ENCODE measurements around the gene CCS. TPM values are rescaled to one million over a fixed set of nuclear protein-coding genes. Genes with fewer than 3 reads are reported as not detected.

CCS gene
- total and polyA plus RNA-seq, 9 of the 15 experiments (the other 6 are each of a cell fraction or from before 2014, with no cell fraction given), result 1.1 to 46.6 (median 26.8) TPM

- H3K27me3 ChIP-seq (ENCODE audit: control insufficient read depth in 2 of 2, insufficient read depth in 2 of 2, low read length in 2 of 2), result no peaks in the 10 kb centered on the region
- ATAC-seq (no peak), DNase-seq (ENCODE audit: extremely low read depth in 1 of 4, low spot score in 3 of 4) (no peak), FAIRE-seq (no peak)
- peaks cover 5 to 16% of the 10 kb centered on the region in 2 experiments; a peak in 4 of 5 replicates for H3K4me1 ChIP-seq (replicated peaks in 1 of 2; ENCODE audit: control insufficient read depth in 2 of 2, insufficient read depth in 2 of 2, low read length in 2 of 2)
- over 99% methylated on average over 23 of the region's 26 CpGs for WGBS (ENCODE audit: insufficient coverage, low coverage, missing lambda C conversion rate)
- in situ Hi-C loops (cut with MboI) (no loop called here), intact Hi-C loops (cut with micrococcal nuclease) (no loop called here)
- H3K9me3 ChIP-seq (replicated peaks; ENCODE audit: control insufficient read depth, insufficient read depth, low read depth, low read length), result no peaks in the 10 kb centered on the region
- H2AFZ ChIP-seq (ENCODE audit: low read depth, low read length), result no peak overlapping the region
- peaks cover 99% of the 10 kb centered on the region for H3K36me3 ChIP-seq (ENCODE audit: control insufficient read depth, insufficient read depth, low read length)
- POLR2A ChIA-PET, result interaction anchor here (0.9 to 26.4 kb wide), 4 partner anchors 3 to 115 kb away, joined by 4 to 387 read pairs (median 196); partner anchors contain the start of genes BBS1, RBM14 and RBM4
- no peak overlapping the region for H3K9ac ChIP-seq (ENCODE audit: insufficient read depth in 1 of 2, low read depth in 2 of 2, low read length in 2 of 2)
- TF ChIP-seq MEIS2 (IDR thresholded peaks at IDR 0.05; ENCODE audit: partially characterized antibody) (no peak), KDM2B (CRISPR knock-in tag; IDR thresholded peaks at IDR 0.05) (no peak), MYNN (IDR thresholded peaks at IDR 0.05) (0 out of 2 replicates have a peak, but pooled peaks have one; percentile 28), MYNN (CRISPR knock-in tag; IDR thresholded peaks at IDR 0.05) (no peak), POLR2AphosphoS2 (IDR thresholded peaks at IDR 0.05; ENCODE audit: low read length) (0 out of 2 replicates have a peak, but pooled peaks have one; percentile 25), ZNF165 (CRISPR knock-in tag; IDR thresholded peaks at IDR 0.05; ENCODE audit: borderline replicate concordance) (no peak), NFE2L1 (tag; IDR thresholded peaks at IDR 0.05; ENCODE audit: borderline replicate concordance, low read depth) (no peak), SUPT5H (IDR thresholded peaks at IDR 0.05) (0 out of 2 replicates have a peak, but pooled peaks have one; percentile 17), RBFOX2 (IDR thresholded peaks at IDR 0.05; ENCODE audit: low read depth, low read length) (peak; percentile 69), NEUROD1 (IDR thresholded peaks at IDR 0.05; ENCODE audit: borderline replicate concordance, low read depth, low read length, partially characterized antibody) (no peak), RFX1 (IDR thresholded peaks at IDR 0.05) (no peak), ZNF76 (CRISPR knock-in tag; IDR thresholded peaks at IDR 0.05; ENCODE audit: borderline replicate concordance) (no peak), RBM22 (IDR thresholded peaks at IDR 0.05; ENCODE audit: low read depth, low read length, poor library complexity, severe bottlenecking) (peak; percentile 60), POLR2G (IDR thresholded peaks at IDR 0.05; ENCODE audit: low read depth, low read length) (peak; percentile 64; the same call in 1 of the 2 replicates)
- TF ChIP-seq, protein P1, sequence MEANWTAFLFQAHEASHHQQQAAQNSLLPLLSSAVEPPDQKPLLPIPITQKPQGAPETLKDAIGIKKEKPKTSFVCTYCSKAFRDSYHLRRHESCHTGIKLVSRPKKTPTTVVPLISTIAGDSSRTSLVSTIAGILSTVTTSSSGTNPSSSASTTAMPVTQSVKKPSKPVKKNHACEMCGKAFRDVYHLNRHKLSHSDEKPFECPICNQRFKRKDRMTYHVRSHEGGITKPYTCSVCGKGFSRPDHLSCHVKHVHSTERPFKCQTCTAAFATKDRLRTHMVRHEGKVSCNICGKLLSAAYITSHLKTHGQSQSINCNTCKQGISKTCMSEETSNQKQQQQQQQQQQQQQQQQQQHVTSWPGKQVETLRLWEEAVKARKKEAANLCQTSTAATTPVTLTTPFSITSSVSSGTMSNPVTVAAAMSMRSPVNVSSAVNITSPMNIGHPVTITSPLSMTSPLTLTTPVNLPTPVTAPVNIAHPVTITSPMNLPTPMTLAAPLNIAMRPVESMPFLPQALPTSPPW (CRISPR knock-in tag; IDR thresholded peaks at IDR 0.05), result no peak
- TF ChIP-seq, protein P2, sequence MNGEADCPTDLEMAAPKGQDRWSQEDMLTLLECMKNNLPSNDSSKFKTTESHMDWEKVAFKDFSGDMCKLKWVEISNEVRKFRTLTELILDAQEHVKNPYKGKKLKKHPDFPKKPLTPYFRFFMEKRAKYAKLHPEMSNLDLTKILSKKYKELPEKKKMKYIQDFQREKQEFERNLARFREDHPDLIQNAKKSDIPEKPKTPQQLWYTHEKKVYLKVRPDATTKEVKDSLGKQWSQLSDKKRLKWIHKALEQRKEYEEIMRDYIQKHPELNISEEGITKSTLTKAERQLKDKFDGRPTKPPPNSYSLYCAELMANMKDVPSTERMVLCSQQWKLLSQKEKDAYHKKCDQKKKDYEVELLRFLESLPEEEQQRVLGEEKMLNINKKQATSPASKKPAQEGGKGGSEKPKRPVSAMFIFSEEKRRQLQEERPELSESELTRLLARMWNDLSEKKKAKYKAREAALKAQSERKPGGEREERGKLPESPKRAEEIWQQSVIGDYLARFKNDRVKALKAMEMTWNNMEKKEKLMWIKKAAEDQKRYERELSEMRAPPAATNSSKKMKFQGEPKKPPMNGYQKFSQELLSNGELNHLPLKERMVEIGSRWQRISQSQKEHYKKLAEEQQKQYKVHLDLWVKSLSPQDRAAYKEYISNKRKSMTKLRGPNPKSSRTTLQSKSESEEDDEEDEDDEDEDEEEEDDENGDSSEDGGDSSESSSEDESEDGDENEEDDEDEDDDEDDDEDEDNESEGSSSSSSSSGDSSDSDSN (IDR thresholded peaks at IDR 0.05; ENCODE audit: borderline replicate concordance in 1 of 2, low read depth in 2 of 2, low read length in 2 of 2), result no peak
- peaks cover 100% of the 10 kb centered on the region for H3K79me2 ChIP-seq (ENCODE audit: control insufficient read depth, insufficient read depth, low read length)
- no peaks in the 10 kb centered on the region for H3K9me1 ChIP-seq (ENCODE audit: control insufficient read depth, insufficient read depth, low read length)
- H3K27ac ChIP-seq (ENCODE audit: extremely low read depth, low read depth, low read length), result no peak overlapping the region
- H4K20me1 ChIP-seq (replicated peaks; ENCODE audit: control insufficient read depth, insufficient read depth, low read length), result peaks cover 50% of the 10 kb centered on the region
- no peak overlapping the region for H3K4me2 ChIP-seq (ENCODE audit: insufficient read depth, low read length)
- CTCF ChIA-PET (ENCODE audit: low intra/inter-chr PET ratio), result no interaction called here
- BruUV-seq (replicated peaks), result no TSS peak
- no peak overlapping the region for H3K4me3 ChIP-seq
Measured at GRCh38 chr11:66625041-66625751, 32.2 kb downstream of the CCS start.
